GM12878 (cell line): ENCODE results near the gene GPRC5D.

Experiments used
- CEBPB ChIP-seq, 2 experiments: fragments of 150-350 bp in 1 of 2; IDR thresholded peaks; 2 replicates each; pipeline ENCODE4 v1.6.1; 2012 to 2014; ENCODE audit warnings: low read depth in 2 of 2, low read length in 2 of 2, borderline replicate concordance in 1 of 2, inconsistent platforms in 1 of 2
- CHD2 ChIP-seq: IDR thresholded peaks from 2 replicates; pipeline ENCODE4 v1.6.1; 2011; ENCODE audit warnings: low read depth, low read length, improper control_type of control experiment, borderline replicate concordance
- CTCF ChIP-seq, 3 experiments: IDR thresholded peaks in 2 of 3; conservative IDR thresholded peaks in 1 of 3; 2 replicates each; pipeline ENCODE4 v1.5.1; 2011; ENCODE audit warnings: low read depth in 3 of 3, low read length in 3 of 3, mild to moderate bottlenecking in 3 of 3, control low read depth in 2 of 3, moderate library complexity in 2 of 3, inconsistent platforms in 1 of 3, mixed read lengths in 1 of 3; ENCODE audit not compliant: control insufficient read depth in 2 of 3, insufficient read depth in 1 of 3; ENCODE audit errors: extremely low read depth in 1 of 3
- JUND ChIP-seq: IDR thresholded peaks from 2 replicates; pipeline ENCODE4 v1.6.1; 2012; ENCODE audit warnings: low read depth, mild to moderate bottlenecking, low read length, improper control_type of control experiment, moderate library complexity
- KLF5 ChIP-seq: fragments of 450-650 bp; IDR thresholded peaks from 2 replicates; pipeline ENCODE4 v1.6.1; 2014; ENCODE audit warnings: mild to moderate bottlenecking; ENCODE audit not compliant: partially characterized antibody
- PML ChIP-seq: IDR thresholded peaks from 2 replicates; pipeline ENCODE4 v1.6.1; 2012; ENCODE audit warnings: low read length, inconsistent platforms
- RAD21 ChIP-seq: IDR thresholded peaks from 2 replicates; pipeline ENCODE4 v1.6.1; 2011; ENCODE audit warnings: mild to moderate bottlenecking, low read depth, low read length, moderate library complexity; ENCODE audit not compliant: insufficient read depth
- SMARCA5 ChIP-seq: fragments of 450-650 bp; IDR thresholded peaks from 2 replicates; pipeline ENCODE4 v1.6.1; 2017; ENCODE audit warnings: mild to moderate bottlenecking
- SMC3 ChIP-seq: IDR thresholded peaks from 2 replicates; pipeline ENCODE4 v1.6.1; 2011; ENCODE audit warnings: low read length, improper control_type of control experiment, borderline replicate concordance
- ZBED1 ChIP-seq: IDR thresholded peaks from 2 replicates; pipeline ENCODE4 v1.6.1; 2016; ENCODE audit warnings: borderline replicate concordance

DNA sequence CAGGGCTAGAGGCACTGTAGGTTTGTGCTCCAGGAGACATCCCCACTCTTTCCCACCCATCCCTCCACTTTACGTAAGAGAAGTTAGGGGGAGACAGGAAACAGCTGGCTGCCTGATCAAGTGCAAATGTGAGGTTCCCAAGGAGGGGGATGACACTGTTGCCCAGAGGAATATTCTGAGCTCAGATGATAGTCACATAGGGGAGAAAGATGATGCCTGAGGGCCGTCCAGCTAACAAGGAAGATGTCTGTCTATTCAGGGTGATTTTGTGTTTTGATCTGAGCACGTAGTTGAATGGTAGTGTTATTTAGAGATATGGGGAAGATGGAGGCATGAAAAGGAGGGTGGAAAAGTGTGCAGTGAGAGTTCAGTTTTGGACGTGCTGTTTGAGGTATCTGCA lies 13.9 kb upstream of the GPRC5D start:
- no peak for TF ChIP-seq RAD21
- no peak for TF ChIP-seq CTCF (IDR thresholded peaks at IDR 0.05 in 2 of 3, conservative IDR thresholded peaks at IDR 0.05 in 1 of 3; ENCODE audit: control insufficient read depth in 2 of 3, extremely low read depth in 1 of 3, insufficient read depth in 1 of 3, low read depth in 3 of 3, low read length in 3 of 3)
- no peak for TF ChIP-seq JUND
- no peak for TF ChIP-seq SMARCA5
- TF ChIP-seq PML: no peak
- TF ChIP-seq KLF5: no peak
- TF ChIP-seq CHD2: no peak
- no peak for TF ChIP-seq SMC3
- no peak for TF ChIP-seq ZBED1
- TF ChIP-seq CEBPB (IDR thresholded peaks at IDR 0.05; ENCODE audit: borderline replicate concordance in 1 of 2, low read depth in 2 of 2, low read length in 2 of 2): no peak
